Measurements from ENCODE around the gene IPO11. TPM values are rescaled to one million over a fixed set of nuclear protein-coding genes. Genes with fewer than 3 reads are reported as not detected.

Gene IPO11
- total and polyA plus RNA-seq, 2 of the 13 experiments (the other 11 are each of a cell fraction or from before 2014, with no cell fraction given), result 13.9 to 24.4 TPM

- no peak for TF ChIP-seq ZNF343 (CRISPR knock-in tag; IDR thresholded peaks at IDR 0.05)
- no peak for TF ChIP-seq GTF3A (CRISPR knock-in tag; conservative IDR thresholded peaks at IDR 0.05)
- TF ChIP-seq ZNF280B (CRISPR knock-in tag; IDR thresholded peaks at IDR 0.05; ENCODE audit: borderline replicate concordance), result peak; percentile 86; the same call in 1 of the 2 replicates
- peak; percentile 93 for TF ChIP-seq HDAC2 (CRISPR knock-in tag; IDR thresholded peaks at IDR 0.05)
- no peak for TF ChIP-seq SOX6 (IDR thresholded peaks at IDR 0.05)
- TF ChIP-seq SOX6 (CRISPR knock-in tag; IDR thresholded peaks at IDR 0.05), result peak; percentile 54
- 0 out of 2 replicates have a peak, but pooled peaks have one; percentile 54 for TF ChIP-seq ZNF691 (CRISPR knock-in tag; IDR thresholded peaks at IDR 0.05; ENCODE audit: borderline replicate concordance, low read depth)
- TF ChIP-seq TP53 (CRISPR knock-in tag; conservative IDR thresholded peaks at IDR 0.05), result no peak
- no peak for TF ChIP-seq MBNL3 (CRISPR knock-in tag; conservative IDR thresholded peaks at IDR 0.05)
- no peak for TF ChIP-seq CCAR2 (optimal IDR thresholded peaks at IDR 0.05; ENCODE audit: low read depth, low read length)
- no peak for TF ChIP-seq ZNF569 (CRISPR knock-in tag; IDR thresholded peaks at IDR 0.05; ENCODE audit: borderline replicate concordance)
- TF ChIP-seq SRSF4 (IDR thresholded peaks at IDR 0.05; ENCODE audit: low read depth, low read length, poor library complexity, severe bottlenecking), result no peak
- no peak for TF ChIP-seq RBM22 (optimal IDR thresholded peaks at IDR 0.05; ENCODE audit: low read length)
- TF ChIP-seq HNF1A (IDR thresholded peaks at IDR 0.05; ENCODE audit: low read depth), result no peak
- TF ChIP-seq HNF1A (CRISPR knock-in tag; IDR thresholded peaks at IDR 0.05; ENCODE audit: borderline replicate concordance), result peak; percentile 59; the same call in 1 of the 2 replicates
- TF ChIP-seq THYN1 (CRISPR knock-in tag; IDR thresholded peaks at IDR 0.05; ENCODE audit: borderline replicate concordance, low read depth), result no peak
- TF ChIP-seq PBX3 (CRISPR knock-in tag; IDR thresholded peaks at IDR 0.05; ENCODE audit: borderline replicate concordance), result no peak; the same call in 1 of the 2 replicates
- no peak for TF ChIP-seq HMG20A (CRISPR knock-in tag; IDR thresholded peaks at IDR 0.05; ENCODE audit: borderline replicate concordance)
- no peak for TF ChIP-seq ZNF382 (CRISPR knock-in tag; IDR thresholded peaks at IDR 0.05; ENCODE audit: borderline replicate concordance)
- no peak for TF ChIP-seq FOXA1 (IDR thresholded peaks at IDR 0.05)
- TF ChIP-seq FOXA1 (CRISPR knock-in tag; IDR thresholded peaks at IDR 0.05), result peak; percentile 22; the same call in 1 of the 2 replicates
These were observed at the start of gene IPO11 (continued) for GRCh38 chr5:62412549-62413329.

Data from HepG2 (cell line).